Occipital lobe (tissue), 2 donors: Measurements from ENCODE around the gene PPIL6. TPM values are rescaled to one million over a fixed set of nuclear protein-coding genes. Genes with fewer than 3 reads are reported as not detected.

Experiments used
- DNase-seq: peaks from one replicate; lab custom pipeline; 2025; lab: John Stamatoyannopoulos, UW
- total RNA-seq: library from RNA; depleted of rRNA; stranded (reverse); fragments of >200 nt; gene quantifications from one replicate; pipeline ENCODE4 v1.2.3, GENCODE V29; 2014

PPIL6 gene
- 41.5 TPM for total RNA-seq

DNA sequence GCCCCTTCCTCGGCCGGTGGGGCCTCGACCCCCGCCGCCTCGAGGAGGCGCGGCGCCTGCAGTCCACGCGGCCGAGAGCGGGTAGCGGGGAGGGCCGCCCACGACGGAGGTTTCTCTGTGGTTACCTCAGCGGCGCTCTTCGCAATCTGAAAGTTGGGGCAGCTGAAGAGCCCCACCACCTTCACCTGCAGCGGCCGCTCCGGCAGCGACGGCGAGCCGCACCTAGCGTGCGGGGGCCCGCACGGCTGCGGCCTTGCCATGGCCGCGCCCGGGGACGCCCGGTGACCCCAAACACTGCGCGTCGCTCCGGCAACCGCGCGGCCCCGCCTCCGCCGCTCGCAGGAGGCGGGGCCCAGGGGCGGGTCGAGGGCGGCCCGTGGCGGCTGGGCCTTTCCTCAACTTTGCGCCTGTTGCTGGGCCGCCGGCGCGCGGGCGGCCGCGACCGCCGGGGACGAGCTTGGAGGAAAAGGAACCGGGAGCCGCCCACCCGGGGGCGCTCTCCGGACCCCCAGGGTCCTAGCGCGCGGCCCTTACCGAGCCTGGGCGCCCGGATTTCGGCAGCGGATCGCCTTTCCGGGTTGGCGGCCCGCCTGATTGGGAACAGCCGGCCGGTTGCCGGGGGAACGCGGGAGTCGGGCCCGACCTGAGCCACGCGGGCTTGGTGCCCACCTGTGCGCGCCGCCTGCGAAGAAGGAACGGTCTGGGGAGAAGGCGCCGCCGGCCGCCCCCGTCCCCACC lies at the start of gene PPIL6, which contains the start of gene SMPD2:
Gene PPIL6 (minus strand): TSS at position 298 of the 738 bp plus-strand sequence. CDS start 38 bp downstream, at position 260.
Gene SMPD2 (plus strand): TSS at position 394 of the 738 bp plus-strand sequence. CDS start 398 bp downstream, outside the sequence.
- peak; percentile 79 for DNase-seq

DNA sequence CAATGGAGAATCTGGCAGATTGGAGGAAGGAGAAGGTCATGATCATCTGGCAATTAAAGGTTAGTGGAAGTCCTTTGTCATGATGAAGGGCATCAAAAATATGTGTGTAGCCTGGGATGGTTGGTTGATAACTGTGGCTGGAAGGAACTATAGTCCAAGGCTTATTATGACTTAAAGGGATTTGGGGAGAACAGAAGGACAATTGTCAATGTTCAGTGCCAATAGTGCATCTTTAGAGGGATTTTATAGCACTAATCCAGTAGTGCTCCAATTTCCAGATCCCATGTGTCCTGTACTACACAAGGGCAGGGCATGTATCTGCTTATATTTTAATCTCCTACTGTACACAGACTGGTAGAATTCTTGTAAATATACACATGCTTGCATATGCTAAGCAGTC lies 47.6 kb upstream of the PPIL6 start:
- no peak for DNase-seq

DNA sequence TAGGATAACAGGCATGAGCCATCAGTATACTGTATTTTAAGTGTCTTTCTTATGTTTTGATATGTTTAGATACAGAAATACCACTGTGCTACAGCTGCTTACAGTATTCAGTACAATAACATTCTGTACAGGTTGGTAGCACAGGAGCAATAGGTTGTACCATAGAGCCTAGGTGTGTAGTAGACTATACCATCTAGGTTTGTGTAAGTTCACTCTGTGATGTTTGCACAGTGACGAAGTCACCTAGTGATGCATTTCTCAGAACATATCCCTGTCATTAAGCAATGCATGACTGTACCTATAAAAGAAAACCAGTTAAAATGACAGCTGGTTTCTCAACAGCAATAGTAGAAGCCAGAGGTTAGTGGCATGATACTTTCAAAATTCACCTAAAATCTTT lies 45.6 kb upstream of the PPIL6 start:
- no peak for DNase-seq

DNA sequence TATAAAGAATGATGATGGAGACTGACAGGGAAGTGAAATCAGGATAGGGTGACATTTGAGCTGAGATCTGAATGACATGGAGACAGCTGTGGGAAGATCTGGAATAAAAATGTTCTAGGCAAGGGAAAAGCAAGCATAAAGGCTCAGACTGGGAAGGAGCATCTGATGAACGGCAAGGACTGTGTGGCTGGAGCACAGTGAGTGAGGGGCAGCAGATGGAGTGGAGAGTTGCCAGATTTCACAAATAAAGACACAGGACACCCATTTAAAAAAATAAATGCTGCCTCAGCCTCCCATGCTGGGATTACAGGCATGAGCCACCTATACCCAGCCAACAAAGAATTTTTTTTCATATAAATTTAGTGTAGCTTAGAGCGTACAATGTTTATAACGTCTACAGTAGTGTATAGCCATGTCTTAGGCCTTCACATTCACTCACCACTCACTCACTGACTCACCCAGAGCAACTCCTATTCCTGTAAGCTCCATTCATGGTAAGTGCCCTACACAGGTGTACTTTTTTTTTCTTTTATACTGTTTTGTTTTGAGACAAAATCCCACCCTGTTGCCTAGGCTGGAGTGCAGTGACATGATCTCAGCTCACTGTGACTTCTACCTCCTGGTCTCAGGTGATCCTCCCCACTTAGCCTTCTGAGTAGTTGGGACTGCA lies 45.0 kb upstream of the PPIL6 start:
- DNase-seq = no peak

DNA sequence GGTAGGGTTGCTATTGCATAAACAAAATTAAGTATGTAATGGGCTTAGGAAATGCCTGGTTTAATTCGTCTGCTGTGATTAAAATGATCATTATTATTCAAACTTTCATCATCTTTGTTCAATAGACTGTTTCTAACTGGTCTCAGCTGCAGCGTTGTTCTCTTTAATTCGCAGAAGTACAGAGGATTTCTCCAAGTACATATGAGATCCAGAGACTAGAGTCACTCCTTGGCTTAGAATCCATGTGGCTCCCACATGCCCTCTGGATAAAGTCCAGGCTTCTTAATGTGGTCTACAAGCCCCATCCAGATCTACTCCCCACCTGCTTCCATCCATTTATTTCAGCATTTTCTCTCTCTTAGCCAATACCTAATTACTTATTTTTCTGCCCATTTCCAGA lies 43.7 kb upstream of the PPIL6 start:
- DNase-seq = no peak

DNA sequence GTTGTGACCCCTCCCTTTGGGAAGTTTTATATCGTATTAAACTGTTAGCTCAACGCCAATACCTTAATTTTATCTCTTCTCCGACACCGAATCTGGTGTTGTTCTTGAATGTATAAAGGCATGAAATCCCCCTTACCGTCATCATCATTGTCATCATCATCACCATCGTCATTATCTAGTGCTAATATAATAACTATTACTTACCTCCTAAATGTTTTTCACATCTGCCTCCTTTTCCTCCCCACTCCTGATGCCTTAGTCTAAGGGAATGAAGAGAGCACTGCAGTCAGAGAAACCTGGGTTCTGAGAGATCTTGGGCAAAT lies 43.3 kb upstream of the PPIL6 start:
- no peak for DNase-seq

DNA sequence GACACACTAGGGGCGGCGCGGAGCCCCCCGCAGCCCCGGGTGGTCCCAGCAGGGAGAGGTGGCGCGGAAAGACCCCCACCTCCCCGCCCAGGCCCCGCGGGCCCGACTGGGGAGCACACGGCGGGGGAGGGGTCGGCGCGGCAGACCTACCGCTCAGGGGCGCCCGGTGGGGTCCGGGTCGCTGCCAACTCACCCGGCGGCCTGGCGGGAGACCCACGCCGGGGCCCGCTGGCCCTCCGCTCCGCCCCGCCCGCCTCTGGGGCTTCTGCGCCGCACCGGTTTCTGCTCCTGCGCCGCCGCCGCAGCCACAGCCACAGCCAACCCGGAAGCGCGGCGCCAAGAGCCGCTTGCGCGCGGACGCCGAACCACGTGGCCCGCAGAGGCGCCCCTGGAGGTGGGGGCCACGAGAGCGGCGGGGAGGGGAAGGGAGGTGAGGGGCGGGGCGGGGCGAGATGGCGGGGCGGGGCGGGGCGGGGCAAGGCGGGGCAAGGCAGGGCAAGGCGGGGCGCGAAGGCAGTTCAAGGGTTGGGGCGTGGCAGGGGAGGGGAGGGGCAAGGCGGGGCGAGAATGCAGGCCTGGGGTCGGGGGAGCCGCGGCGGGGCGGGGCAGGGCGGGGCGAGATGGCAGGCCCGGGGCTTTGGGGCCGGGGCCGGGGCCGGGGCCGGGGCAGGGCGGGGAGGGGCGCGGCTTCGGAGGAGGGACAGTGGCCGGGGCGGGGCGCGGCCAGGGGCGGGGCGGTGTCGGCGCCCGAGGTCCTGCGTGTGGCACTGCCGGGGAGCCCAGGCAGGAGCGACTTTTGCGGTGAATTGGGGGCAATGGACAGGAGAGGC lies 42.7 kb upstream of the PPIL6 start, which contains the start of gene ZBTB24:
Gene ZBTB24 (minus strand): TSS at position 315 of the 830 bp plus-strand sequence. CDS start 1,193 bp downstream, outside the sequence.
- DNase-seq = peak; percentile 91

DNA sequence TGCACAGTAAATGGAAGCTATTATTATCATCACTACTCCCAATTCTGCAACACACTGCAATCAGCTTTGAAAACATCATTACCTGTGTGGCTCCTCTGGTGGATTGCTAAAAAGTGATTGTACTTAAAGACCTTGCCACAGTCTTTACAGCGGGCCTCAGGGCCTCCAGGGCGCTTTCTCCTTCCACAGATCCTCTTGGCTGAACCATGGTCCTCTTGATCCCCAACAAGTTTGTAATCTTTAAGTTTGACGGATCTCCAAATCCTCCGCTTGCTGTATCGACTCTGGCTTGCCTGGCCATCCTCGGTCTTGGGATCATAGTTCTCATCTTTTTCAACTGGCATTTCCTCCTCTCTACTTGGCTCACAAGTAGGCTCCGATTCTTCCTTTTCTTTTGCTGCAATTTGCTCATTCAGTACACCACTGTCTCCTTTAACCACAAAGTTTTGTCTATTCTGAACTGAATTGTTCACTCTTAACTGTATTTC lies 40.6 kb upstream of the PPIL6 start:
- DNase-seq = no peak

DNA sequence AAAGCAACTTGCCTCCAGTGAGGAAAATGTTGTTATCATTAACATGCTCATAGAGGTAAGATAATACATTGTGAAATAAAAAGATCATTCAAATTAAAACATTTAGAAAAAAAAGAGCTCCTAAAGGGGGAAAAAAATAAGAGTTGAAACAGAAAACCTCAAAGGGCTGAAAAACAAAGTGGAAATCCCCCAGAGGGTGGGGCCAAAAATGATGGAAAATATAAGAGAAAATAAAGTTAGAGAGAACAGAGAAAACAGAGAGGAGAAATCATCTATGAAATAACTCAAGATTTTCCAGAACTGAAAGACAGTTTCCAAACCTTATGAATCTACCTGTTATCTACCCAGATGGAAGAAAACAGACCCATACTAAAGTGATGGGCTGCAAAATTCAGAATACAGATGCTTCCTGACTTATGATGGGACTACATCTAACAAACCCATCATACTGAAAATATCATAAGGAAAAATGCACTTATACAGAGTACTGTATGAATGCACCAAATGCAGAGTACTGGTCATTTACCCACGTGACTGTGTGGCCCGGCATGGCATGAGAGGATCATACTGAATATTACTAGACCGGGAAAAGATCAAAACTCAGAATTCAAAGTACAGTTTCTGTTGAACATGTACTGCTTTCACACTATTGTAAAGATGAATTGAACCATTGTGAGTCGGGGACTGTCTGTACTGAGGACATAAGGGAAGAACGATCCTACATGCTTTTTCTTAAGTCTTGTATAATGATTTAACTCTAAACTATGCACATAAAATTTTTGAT lies 38.6 kb upstream of the PPIL6 start:
- no peak for DNase-seq

DNA sequence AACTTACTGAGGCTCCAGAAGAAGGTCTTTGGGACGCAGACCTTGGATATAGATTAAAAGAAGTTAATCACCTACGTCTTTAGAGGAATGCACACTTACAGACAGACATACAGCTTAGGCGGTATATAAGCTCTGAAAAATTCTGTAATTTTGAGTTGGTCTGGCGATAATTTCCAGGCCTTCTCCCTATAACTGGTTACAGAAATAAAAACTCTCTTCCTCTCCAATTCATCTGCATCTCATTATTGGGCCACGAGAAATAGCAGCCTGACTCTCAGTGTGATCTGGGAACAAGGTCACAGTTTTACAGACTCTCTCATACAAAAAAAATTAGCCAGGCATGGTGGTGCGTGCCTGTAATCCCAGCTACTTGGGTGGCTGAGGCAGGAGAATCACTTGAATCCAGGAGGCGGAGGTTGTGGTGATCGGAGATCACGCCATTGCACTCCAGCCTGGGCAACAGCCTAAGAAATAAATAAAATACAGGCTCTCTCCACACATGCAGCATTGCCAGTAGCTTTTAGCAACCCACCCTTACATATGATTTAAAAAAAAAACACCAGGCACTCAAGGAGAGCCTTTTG lies 37.9 kb upstream of the PPIL6 start:
- no peak for DNase-seq

DNA sequence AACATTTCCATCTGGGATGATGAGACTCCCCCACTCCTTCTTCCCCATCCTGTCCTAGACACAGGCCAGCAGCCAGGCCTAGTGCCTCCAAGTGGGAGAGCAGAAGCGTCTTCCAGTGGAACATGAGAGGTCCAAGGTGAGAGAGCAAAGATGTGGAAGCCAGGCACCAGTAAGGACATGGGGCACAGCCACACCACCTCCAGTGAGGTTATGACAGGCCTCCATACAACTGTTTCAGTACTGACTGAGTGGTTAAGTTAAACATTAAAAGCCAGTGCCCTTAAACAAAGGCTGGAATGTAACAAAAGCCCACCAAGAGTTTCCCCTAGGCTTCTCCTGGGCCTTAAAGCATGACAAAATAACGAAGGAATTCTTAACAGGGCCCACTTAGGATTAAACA lies 37.3 kb upstream of the PPIL6 start:
- no peak for DNase-seq

DNA sequence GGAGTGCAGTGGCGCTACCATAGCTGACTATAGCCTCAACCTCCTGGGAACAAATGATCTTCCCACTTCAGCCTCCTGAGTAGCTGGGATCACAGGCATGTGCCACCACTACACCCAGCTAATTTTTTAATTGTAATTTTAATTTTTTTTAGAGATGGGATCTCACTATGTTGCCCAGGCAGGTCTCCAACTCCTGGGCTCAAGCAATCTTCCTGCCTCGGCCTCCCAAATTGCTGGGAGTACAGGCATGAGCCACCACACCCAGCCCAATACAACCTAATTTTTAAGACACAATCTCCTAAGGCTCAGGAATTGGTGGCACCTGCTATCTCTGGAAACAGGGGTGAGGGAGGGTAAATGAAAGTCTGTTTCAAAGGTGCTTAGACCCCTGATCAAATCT lies 36.8 kb upstream of the PPIL6 start:
- DNase-seq = no peak

DNA sequence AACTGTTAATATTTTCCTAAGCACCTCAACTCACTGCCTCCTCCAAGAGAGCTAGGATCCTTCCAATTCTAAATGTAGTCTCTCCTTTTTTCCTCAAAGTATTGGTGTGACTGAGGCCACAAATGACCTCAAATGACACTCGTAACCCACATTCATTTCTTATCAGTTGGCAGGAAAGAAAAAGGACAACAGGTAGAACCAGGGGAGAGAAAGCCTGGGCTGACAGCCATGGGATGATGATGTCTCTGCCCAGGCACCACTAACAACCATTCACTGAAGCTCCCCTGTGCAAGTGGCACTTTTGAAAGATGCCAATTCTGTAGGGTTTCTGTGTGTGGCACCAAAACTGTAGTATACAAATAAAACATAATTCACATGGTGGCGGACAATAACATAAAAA lies 35.2 kb upstream of the PPIL6 start:
- no peak for DNase-seq

DNA sequence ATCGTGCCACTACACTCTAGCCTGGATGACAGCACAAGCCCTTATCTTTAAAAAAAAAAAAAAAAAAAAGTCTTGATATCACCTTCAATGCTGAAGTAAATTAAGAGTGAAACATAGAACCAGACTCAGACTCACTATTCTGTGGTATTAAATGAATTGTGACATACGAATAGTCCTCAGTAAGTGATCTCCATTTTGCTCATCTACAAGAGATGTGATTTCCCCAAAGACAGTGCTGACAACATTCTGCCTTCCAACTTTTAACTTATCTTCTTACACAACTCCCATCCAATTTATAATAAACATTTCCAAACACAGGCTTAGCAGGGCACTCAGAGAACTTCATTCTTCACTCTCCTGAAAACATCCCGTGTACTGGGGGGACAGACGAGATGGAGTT lies 34.6 kb upstream of the PPIL6 start:
- DNase-seq = no peak

DNA sequence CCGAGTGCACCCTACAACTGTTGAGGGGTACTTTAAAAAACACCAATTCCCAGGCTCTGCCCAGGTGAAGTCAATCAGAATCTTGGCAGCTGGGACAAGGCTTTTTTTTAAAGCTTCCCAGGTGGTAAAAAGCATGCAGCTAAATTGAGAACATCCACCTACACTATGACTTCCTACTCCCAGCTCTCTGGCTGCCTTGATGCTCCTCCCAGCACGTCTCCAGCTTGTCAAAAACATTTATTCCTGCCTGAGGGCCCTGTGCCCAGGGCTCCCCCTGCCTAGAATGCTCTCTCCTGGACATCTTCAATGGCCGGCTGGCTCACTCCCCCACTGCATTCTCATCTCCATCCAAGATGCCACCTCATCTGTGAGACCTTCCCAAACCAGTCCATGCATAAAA lies 32.7 kb upstream of the PPIL6 start:
- DNase-seq = no peak

DNA sequence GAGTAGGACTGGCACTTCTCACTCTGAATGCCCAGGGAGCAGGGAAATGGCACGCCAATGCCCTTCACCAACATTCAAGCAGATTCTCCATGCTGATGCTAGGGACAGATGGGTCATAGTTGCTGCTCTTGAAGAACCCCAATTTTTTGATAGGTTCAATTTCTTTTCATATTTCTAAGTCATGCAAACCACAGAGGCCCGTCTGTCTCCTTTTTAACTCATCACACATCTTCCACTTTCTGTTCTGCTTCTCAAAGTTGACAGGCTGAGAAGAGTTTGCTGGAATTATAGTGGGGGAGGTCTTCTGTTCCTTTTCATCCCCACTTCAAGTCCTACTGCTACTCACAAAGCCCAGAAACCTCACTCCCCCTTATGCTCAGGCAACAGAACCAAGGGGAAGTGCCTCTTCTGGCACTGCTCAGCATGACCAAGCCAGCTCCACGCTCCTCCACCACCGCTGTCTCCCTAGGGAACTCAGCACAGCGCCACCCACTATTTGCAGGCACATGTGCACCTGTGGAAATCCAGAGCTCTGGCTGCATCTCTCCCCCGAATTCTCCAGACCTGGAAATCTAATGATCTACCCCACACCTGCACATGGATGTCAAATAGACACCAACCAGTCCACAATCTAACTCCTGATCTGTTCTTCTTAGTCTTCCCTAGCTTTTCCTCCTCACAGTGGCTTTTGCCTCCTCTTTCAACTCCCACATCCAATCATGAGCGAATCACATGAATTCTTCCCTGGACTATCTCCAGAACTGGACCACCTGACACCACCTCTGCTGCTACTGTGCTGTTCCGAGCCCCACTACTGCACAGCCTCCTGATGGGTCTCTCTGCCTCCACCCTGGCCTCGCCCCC lies 31.9 kb upstream of the PPIL6 start:
- DNase-seq = peak; percentile 18

DNA sequence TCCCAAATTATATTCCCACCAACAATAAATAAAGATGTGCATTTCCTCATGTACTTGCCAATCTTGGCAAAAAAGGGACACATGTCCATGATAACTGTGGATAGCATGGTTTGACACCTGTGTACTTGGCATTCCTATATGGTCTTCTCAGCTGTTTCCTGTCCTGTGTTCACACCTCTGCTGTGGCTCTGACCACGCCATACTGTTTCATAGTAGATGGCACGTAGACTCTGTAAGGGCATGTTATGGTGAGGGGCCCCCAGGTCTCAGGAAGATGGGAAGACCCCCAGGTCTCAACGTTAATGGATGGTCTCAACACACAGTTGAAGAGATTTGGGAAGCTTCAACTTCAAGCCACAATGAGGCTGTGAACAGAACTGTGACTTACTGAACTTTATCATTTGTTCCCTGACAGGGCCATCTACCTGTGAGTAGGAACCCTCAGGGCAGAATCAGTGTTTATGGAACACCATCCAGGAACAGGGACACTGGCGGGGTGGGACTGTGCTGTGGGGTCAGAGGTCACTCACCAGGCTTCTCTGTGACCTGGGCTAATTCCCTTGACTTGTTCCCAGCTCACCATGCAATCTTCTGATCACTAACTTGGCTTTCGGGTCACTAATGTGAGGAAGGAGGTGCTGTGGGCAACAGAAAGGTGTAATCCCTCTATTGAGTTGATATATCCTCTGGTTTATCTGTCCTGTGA lies 30.8 kb upstream of the PPIL6 start:
- no peak for DNase-seq

DNA sequence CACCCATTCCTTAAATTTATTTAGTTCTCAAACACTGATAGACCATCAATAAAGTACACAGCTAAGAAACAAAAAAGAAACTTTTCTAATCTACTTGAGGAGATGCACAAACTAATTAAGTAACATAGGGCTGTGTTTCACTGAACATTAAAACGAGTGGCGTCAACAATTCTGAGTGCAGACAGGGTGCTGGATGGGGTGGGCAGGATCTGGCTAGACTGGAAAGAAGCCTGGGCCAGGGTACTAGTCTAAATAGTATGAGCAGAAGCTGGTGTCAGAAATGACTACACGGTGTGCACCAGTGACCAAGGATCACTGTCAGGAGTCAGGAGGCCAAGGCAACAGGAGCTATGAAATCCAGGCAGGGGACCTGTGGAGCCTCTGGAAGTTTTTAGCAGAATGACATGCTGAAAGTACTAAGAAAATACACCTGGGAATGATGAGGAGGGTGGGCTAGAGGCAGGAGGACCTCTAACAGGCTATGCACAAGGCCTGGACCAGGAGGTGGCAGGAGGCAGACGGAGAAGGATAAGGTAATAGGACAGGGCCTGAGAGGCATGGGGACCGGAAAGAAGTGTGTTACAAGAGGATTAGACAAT lies 29.3 kb upstream of the PPIL6 start:
- no peak for DNase-seq

DNA sequence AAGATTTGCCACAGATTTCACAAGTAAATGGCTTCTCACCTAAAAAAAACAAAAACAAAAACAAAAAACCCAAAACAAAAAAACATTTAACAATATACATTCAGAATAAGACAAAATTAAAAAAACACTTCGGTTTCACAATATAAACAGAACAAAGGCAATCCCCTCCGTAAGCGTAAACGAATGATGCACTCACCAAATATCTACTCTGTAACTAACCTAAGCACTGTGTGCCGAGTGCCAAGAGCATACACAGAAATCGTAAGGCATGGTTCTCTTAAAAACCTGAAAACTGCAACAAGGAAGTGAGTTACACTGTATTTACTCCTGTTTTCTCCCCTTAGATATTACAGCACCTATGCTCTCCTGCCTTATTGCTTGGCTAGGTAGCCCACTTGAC lies 27.3 kb upstream of the PPIL6 start:
- DNase-seq = no peak
